ENCODE results near the gene ATP8A2.

- TF ChIP-seq YY1 (IDR thresholded peaks at IDR 0.05; ENCODE audit: insufficient read depth, insufficient read length): no peak
- TF ChIP-seq ZNF274 (IDR thresholded peaks at IDR 0.05; ENCODE audit: low read depth, low read length): no peak
These were observed 50.4 kb downstream of the ATP8A2 start for GRCh38 chr13:25422153-25422552.

Data from NT2/D1 (cell line).